HG03066 (cell line): ENCODE measurements around the gene ZSWIM8.
"Not testable (repeated sequence)": the region's sequence is repeated elsewhere in the genome, so short reads cannot be mapped to it uniquely, and the experiment has no call there.

Source experiments
- ATAC-seq: cut with Tn5 transposase; IDR thresholded peaks from one replicate; pipeline ENCODE4 v1.9.1; 2021; ENCODE audit warnings: low read depth; ENCODE audit not compliant: unreplicated experiment

Gene ZSWIM8

DNA sequence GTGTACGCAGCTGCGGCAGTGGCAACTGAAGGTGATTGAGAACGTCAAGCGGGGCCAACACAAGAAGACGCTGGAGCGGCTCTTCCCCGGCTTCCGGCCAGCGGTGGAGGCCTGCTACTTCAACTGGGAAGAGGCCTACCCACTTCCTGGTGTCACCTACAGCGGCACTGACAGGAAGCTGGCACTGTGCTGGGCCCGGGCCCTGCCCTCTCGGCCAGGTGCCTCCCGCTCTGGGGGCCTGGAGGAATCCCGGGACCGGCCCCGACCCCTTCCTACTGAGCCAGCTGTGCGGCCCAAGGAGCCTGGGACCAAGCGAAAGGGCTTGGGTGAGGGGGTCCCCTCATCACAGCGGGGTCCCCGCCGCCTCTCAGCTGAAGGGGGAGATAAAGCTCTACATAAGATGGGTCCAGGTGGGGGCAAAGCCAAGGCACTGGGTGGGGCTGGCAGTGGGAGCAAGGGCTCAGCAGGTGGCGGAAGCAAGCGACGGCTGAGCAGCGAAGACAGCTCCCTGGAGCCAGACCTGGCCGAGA lies 6.5 kb downstream of the ZSWIM8 start:
- ATAC-seq, result no peak

DNA sequence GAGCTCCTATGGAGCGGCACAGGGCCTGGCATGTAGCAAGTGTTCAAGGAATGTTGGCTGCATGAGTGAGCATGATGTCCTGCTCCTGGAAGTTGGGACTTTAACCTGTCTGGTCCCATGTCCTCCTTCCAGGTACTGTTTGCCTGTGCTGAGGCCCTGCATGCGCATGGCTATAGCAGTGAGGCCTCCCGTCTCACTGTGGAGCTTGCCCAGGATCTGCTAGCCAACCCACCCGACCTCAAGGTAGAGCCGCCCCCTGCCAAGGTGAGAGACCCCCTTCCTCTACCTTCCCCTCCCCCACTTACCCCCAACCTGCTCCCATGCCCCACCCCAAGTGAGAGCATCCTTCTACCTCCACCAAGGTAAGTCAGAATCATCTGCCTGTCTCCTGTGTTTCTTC lies 8.1 kb downstream of the ZSWIM8 start:
- ATAC-seq, result no peak

DNA sequence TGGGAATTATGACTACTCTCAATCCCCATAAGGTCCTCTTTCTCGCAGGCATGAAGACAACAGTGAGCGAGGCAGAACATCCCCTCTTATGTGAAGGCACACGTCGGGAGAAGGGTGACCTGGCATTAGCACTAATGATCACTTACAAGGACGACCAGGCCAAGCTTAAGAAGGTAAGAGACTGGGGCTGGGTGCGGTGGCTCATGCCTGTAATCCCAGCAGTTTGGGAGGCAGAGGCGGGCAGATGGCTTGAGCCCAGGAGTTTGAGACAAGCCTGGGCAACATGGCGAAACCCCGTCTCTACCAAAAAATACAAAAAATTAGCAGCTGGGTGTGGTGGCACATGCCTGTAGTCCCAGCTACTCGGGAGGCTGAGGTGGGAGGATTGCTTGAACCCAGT lies 10.1 kb downstream of the ZSWIM8 start:
- not testable (repeated sequence) for ATAC-seq

DNA sequence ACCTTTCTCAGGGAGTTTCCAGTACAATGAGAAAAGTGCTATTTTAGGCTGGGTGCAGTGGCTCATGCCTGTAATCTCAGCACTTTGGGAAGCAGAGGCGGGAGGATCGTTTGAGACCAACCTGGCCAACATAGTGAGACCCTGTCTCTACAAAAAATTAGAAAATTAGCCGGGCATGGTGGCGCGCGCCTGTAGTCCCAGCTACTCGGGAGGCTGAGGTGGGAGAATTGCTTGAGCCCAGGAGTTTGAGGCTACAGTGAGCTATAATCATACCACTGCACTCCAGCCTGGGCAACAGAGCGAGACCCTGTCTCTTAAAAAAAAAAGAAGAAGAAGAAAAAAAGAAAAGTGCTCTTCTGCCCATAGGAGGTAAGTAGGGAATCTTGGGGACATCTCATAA lies 10.6 kb downstream of the ZSWIM8 start:
- ATAC-seq, result not testable (repeated sequence)

DNA sequence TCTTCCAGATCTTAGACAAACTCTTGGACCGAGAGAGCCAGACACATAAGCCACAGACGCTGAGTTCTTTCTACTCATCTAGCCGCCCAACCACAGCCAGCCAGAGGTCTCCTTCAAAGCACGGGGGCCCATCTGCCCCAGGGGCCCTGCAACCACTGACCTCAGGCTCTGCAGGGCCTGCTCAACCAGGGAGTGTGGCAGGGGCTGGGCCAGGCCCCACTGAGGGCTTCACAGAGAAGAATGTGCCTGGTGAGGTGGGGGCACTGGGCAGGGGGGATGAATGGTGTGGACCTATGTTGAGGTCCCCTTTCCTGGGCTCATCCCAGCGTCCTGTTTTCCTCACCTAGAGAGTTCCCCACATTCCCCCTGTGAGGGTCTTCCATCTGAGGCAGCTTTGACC lies 11.4 kb downstream of the ZSWIM8 start:
- ATAC-seq, result no peak

DNA sequence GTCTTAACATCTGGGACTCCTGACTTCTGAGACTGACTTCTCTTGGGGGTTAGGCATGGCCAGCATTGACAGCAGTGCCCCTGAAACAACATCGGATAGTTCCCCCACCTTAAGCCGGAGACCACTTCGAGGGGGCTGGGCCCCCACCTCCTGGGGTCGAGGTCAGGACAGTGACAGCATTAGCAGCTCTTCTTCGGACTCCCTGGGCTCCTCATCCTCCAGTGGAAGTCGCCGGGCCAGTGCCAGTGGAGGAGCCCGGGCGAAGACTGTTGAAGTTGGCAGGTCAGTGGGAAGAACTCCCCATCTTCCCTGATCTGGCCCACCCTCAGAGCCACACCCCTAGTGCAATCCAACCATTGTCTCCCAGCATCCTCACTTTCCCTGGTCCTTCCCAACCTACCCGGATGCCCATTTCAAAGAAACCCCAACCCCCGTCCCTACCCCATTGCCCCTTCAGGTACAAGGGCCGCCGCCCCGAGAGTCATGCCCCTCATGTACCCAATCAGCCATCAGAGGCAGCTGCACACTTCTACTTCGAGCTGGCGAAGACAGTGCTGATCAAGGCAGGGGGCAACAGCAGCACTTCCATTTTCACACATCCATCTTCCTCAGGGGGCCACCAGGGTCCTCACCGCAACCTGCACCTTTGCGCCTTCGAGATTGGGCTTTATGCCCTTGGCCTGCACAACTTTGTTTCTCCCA lies 12.1 kb downstream of the ZSWIM8 start:
- no peak for ATAC-seq

DNA sequence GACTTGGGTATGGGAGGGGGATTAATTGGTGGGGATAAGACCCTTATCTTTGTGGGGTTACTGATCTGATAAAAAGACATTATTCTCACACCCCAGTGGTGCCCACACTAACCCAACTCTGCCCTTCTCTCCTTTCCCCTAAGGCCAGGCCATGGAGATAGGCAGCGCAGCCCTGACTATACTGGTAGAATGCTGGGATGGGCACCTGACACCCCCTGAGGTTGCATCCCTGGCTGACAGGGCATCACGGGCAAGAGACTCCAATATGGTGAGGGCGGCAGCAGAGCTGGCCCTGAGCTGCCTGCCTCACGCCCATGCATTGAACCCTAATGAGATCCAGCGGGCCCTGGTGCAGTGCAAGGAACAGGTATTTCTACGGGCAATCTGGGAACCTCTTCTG lies 12.7 kb downstream of the ZSWIM8 start:
- no peak for ATAC-seq

DNA sequence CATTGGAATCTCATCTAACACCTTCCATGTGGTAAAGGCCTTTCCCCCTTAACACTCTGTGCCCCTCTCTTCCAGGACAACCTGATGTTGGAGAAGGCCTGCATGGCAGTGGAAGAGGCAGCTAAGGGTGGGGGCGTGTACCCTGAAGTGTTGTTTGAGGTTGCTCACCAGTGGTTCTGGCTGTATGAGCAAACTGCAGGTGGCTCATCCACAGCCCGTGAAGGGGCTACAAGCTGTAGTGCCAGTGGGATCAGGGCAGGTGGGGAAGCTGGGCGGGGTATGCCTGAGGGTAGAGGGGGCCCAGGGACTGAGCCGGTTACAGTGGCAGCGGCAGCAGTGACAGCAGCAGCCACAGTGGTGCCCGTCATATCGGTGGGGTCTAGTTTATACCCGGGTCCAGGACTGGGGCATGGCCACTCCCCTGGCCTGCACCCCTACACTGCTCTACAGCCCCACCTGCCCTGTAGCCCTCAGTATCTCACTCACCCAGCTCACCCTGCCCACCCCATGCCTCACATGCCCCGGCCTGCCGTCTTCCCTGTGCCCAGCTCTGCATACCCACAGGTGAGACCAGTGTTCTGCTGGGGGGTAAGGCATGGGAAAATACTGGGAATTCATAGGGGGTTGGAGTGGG lies 13.6 kb downstream of the ZSWIM8 start:
- no peak for ATAC-seq

DNA sequence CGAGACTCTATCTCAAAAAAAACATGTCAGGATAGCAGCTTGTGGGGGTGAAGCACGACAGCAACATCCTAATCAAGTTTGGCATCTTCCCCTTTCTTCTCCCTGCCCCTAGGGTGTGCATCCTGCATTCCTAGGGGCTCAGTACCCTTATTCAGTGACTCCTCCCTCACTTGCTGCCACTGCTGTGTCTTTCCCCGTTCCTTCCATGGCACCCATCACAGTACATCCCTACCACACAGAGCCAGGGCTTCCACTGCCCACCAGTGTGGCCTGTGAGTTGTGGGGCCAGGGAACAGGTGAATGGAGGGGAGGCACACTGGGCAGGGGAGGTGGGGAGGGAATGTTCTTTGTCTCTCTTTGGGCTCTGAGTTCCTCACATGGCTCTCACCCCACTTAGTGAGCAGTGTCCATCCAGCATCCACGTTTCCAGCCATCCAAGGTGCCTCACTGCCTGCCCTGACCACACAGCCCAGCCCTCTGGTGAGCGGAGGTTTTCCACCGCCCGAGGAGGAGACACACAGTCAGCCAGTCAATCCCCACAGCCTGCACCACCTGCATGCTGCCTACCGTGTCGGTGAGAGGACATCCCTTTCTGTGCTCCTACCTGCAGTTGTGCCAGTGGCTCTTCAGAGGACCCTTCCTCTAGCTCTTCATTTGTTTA lies 14.6 kb downstream of the ZSWIM8 start:
- no peak for ATAC-seq

DNA sequence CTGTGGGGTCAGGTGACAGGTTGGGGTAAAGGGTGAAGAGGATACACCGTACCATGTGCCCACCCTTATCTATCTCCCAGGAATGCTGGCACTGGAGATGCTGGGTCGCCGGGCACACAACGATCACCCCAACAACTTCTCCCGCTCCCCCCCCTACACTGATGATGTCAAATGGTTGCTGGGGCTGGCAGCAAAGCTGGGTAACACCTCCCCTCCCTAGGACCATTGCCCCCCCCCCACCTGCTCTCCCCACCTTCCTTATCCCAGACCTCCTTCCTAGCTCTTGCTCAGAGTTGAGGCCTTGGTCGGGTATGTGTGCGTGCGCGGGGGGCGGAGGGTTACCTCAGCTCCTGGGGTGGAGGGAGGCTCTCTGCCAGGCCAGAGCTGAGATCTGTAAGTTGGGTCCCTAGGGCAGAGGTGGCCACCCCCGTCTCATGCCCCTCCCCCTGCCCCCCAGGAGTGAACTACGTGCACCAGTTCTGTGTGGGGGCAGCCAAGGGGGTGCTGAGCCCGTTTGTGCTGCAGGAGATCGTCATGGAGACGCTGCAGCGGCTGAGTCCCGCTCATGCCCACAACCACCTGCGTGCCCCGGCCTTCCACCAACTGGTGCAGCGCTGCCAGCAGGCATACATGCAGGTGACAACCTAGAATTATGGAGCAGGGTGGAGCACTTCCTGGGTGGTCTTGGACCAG lies 15.3 kb downstream of the ZSWIM8 start:
- ATAC-seq, result no peak

DNA sequence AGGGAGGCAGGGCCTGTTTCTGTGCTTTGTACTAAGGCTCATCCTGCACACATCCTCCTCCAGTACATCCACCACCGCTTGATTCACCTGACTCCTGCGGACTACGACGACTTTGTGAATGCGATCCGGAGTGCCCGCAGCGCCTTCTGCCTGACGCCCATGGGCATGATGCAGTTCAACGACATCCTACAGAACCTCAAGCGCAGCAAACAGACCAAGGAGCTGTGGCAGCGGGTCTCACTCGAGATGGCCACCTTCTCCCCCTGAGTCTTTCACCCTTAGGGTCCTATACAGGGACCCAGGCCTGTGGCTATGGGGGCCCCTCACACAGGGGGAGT lies 15.8 kb downstream of the ZSWIM8 start:
- no peak for ATAC-seq

DNA sequence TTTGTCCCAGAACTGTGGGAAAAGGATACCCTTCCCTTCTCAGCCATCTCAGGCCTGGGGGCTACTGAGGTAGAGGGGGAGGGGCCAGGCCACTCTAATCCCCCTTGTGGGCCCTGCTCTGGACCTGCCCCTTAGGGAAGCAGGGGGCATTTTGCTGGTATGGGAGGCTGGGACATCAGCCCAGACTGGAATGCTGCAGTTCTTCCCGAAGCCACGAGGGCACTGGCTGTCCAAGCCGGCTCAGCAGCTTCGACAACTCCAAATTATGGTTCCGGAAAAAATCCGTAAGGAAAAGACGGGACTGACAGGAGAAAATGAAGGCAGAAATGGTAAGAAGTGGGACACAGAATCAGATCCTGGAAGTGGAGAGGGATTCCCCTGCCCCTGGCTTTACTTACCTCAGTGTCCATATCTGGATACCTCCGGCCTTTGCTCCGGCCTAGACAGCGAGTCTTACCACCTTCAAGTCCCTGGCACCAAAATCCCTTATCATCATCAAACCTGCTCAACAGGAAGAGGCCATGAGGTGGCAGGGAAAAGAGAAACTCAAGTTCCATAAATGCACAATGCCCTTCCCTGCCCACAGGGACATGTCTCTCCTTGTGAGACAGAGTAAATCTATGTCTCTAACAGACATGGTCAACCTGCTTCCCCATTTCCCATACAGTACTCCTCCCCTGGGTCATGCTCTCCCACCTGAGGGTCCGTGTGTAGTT lies 17.0 kb downstream of the ZSWIM8 start:
- no peak for ATAC-seq

DNA sequence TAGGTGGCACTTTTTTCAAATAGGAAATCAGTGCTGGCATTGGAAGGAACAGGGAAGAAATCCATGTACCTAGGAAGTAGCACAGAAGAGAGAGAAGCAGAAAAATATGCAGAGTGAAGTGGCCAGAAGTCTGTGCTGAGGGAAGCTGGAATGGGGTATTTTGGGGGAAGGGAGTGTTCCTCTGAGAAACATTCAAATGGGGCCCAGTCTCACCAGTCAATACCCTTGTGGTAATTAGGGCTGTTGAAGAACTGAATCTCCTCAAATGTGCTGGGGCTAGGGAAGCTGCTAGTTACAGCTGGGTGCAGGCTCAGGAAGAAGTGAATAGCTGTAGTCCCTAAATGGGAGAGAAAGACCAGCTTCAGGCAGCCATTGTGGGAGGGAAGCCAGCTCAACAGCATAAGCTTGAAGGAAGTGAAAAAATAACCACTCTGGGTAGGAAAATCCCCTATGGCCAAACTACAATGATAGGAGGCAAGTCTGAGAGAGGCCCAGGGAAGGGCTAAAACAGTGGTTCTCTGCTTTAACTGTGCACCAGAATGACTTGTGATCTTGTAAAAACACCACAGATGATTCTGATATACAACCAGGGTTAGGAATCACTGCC lies 18.4 kb downstream of the ZSWIM8 start:
- no peak for ATAC-seq

DNA sequence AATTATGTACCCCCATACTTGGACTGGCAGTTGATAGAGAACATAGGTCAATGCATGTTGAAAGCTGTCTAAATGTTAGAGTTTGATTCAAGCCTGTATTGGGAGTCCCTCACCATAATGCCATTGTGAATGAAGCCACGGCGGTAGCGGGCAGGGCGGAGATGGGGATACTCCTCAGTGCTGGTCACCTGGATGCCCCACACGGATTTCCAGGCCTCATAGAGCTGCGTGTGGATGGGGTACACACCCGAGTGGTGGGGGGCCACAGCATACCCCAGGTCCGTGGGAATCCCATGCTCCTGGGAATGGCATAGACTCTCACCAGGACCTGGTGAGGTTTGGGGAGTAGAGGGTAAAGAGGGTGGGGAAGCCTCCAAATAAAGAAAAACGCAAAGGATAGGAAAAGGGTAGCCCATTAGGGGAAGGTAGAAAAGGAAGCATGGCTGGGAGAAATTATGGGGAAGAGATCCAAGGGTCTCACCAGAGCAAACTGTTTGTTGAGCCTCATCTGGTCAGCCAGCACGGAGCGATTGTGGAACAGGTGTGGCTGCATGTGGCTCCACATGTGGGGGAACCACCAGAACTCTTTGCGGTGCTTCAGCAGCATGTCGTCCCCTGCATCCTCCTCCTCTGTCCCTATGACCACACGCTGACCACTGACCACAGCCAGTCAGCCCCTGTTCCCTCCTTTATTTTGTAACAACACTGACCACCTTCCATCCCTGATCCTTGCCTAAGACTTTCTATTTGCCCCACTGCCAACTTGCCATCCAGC lies 21.0 kb downstream of the ZSWIM8 start:
- no peak for ATAC-seq

DNA sequence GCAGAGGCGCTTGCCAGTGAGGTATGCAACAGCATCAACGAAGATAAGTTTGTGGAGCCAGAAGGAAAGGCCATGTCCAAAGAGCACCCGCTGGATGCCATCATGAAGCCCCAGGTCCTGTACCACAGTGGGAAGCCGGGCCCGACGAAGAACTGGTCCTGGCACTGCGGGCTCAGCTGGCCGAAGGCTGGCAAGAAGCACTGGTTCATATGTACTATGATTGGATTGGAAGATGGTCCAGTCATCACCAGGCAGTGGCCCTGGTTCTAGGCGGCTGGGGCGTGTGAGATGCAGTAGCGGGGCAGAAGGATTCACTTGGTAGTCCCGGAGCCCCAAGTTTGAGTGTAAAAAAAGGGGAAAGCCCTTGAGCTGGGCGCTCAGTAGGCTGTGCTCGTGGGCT lies 22.1 kb downstream of the ZSWIM8 start:
- no peak for ATAC-seq

DNA sequence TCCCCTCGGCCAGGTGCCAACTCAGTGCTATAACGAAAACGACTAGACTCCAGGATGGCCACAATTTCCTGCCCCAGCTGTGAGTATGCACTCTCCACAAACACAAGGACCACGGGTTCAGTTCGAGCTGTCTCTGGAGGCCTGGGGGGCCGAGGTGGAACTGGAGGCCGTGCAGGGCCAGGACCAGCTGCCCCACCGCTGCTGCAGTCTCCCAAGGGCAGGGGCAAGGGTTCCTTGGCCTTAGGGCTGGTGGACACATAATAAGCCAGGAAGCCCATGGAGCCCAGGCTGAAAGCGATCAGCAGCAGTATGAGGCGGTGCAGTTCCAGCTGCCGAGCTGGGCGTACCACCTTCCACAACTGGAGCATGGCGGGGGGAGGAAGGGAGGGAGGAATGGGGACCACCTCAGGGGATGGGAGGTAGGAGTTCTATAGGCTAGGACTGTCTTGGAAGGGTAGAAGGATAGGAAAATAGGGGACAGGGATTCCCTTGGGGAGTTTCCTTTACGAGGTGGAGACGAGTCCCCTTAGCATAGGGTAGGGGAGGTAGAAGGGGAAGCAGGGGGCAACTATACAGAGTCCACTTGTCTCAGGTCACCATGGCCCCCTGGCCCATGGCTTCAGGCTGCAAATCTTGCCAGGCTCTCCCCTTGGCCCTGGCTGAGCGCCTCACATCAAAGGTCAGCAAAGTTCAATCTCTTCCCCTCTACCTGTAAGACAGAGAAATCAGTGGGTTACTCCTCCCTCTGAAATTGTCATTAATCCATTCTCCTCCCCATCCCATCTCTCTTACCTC lies 22.8 kb downstream of the ZSWIM8 start:
- no peak for ATAC-seq

DNA sequence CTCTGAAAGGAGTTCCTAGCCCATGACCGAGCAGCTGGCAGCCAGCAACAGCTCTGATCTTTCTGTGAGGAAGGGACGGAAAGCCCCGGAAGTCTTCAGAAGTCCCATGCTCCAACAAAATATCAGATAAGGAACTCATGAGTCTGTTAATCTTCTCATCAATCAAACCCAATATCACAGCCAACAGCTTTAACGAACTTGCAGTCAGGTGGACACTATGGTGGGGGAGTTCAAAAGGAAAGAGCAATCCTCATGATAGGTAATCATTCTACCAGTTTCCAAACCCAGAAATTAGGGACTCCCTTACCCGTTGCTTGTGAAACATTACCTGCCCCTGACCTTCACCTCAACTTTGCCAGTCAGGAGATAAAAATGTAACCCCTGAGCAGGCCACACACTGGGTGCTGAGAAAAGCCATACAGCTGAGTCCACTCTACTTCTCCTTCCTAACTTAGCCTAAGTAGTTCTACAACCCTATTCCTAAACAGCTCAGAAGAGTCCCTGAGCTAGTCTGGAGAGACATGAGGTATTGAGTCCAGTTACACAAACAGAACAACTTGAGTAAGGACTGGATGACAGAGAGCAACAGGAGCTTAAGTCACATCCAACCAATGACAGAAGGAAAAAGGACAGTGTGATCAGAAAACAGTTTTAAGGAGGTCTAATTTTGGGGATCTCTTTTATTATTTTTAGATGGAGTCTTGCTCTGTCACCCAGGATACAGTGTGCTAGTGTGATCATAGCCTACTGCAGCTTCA lies 23.8 kb downstream of the ZSWIM8 start:
- no peak for ATAC-seq

DNA sequence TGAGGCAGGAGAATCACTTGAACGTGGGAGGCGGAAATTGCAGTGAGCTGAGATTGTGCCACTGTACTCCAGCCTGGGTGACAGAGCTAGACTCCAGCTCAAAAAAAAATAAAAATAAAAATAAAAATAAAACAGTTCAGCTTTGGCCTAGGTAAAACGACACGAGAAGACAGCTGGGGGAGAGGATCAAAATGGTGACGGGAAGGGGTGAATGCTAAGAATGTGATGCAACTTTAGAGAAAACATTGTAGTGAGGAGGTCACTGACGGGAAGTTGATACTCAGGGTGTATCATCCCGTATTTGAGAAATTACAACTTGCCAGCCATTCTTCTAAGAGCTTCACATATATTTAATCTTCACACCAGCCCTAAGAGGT lies 24.9 kb downstream of the ZSWIM8 start:
- ATAC-seq, result no peak
